Hematopoietic multipotent progenitor cell treated with erythropoietin and hydrocortisone succinate and interleukin-3 and kit ligand, for 17 days (in vitro differentiated cells): Measurements from ENCODE around the gene AP4M1.

Experiments used
- DNase-seq: peaks from one replicate; pipeline ENCODE4 v3.0.0-alpha.2; 2015; ENCODE audit warnings: low spot score

The AP4M1 gene

DNA sequence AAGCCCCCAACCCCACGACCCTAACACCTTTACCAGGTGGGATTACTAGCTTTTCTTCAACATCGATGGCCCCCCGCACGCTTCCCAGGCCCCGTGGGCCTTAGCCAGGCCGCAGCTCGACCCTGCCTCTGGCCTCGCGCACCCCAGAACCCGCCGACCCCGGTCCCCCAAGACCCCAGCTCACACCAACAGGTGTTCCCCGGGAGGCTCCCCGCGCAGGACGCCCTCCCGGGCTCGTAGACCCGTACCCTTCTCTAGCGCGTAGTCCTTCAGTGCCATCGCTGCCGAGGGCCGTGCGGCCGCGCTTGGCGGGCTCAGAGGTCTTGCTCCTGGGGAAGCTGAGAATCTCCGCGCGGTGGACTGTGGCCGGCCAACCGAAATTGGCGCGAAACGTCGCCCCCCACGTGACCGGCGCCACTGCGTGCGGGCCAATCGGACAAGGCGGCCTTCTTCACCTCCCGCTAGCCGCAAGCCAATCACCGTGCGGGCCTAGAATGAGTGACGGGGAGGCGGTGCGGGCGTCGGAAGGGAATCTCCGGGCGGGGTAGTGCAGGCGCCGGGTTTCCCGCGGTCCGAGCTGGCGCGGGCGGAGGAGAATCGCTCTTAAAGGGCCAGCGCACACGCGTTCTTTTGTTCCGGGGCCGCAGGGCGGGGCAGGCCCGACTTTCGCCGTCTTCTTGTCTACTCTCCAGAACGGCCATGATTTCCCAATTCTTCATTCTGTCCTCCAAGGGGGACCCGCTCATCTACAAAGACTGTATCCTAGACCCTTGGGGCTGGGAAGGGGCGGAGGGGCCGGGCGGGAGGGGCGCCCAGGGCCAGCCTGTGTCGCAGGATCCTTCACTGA lies at the start of gene AP4M1, which contains the start of gene MCM7:
TSS of gene AP4M1 (plus strand) at position 628 of the 847 bp plus-strand sequence. CDS start at position 700, 72 bp downstream.
TSS of gene MCM7 (minus strand) at position 382 of the 847 bp plus-strand sequence. CDS start at position 279, 103 bp downstream.
- DNase-seq, result peak; percentile 95

GRCh38 chr7:100053215-100053614 lies 48.2 kb upstream of the AP4M1 start:
- peak; percentile 65 for DNase-seq

DNA sequence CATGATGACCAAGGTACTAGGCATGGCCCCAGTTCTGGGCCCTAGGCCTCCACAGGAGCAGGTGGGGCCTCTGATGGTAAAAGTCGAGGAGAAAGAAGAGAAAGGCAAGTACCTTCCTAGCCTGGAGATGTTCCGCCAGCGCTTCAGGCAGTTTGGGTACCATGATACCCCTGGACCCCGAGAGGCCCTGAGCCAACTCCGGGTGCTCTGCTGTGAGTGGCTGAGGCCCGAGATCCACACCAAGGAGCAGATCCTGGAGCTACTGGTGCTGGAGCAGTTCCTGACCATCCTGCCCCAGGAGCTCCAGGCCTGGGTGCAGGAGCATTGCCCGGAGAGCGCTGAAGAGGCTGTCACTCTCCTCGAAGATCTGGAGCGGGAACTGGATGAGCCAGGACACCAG lies 44.4 kb upstream of the AP4M1 start:
- no peak for DNase-seq

DNA sequence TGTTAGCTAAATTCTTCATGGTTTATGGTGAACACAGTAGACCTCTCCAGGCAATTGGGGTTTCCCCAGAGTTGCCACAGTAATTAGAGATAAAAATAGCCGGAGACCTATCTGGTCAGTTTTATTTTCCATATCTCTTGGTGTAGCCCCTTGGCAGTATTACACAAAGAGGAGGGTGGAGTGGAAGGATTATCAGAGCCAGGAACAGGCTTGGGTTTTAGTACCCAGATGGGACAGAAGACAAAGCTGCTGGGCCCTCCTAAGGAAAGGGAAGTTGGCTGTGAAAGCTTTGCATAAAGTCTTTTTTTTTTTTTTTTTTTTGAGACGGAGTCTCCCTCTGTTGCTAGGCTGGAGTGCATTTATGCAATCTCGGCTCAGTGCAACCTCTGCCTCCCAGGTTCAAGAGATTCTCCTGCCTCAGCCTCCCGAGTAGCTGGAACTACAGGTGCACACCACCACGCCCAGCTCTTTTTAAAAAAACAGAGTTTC lies 42.1 kb upstream of the AP4M1 start:
- no peak for DNase-seq

- DNase-seq, result peak; percentile 67
Measured at GRCh38 chr7:100061518-100062193, 39.8 kb upstream of the AP4M1 start.

GRCh38 chr7:100063376-100063775 lies 38.1 kb upstream of the AP4M1 start:
- DNase-seq, result no peak

- DNase-seq, result no peak
Measured at GRCh38 chr7:100064162-100064561, 37.3 kb upstream of the AP4M1 start.

DNA sequence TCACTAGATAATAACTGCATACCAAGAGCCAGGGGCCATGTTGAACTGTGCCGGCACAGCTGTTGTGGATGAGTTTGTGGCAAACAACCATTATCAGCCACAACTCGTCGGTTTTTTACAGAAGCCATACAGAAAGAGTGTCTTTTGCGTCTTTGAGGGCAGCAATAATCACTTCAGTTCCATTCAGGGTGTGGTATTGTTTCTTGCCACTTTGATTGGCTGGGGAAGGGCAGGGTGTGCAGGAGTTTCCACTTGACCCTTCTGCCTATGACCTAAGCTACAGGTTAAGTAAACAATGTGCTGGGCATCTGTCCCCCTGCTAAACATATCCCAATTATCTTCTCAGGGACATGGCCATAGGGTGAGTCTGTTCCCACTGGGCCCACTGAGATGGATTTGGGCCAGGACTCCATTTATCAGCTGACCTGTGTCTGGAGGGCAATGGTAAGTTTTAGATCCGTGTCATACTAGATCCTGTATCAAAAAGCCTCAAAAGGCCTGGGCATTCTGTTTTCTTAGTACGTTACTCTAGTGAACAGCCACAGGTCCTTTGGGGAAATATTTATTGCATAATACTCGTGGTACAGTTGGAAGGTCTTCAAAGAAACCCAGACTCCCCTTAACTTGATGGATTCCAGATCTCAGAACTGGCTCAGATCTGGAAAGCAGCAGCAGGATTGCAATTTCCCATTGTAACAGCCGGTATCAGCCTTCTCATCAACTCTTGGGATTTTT lies 35.8 kb upstream of the AP4M1 start:
- peak; percentile 21 for DNase-seq

DNA sequence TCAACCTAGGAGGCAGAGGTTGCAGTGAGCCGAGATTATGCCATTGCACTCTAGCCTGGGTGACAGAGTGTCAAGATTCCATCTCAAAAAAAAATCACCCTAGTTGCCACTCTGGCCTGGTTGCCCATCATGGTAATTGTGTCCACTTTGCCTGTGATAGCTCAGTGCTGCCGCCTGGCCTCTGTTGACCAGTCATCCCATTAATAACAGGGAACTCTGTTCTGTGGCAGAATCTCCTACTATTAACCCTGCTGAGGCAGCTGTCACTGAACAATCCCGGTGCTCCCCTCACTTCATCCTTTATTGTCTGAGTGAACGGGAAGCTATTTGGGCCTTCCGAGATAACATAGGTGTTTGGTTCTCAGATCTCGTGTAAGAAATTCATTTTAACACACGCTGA lies 34.5 kb upstream of the AP4M1 start:
- DNase-seq, result no peak

- DNase-seq, result no peak
Measured at GRCh38 chr7:100069991-100070390, 31.5 kb upstream of the AP4M1 start.

- DNase-seq, result no peak
Measured at GRCh38 chr7:100071018-100071723, 30.3 kb upstream of the AP4M1 start.

DNA sequence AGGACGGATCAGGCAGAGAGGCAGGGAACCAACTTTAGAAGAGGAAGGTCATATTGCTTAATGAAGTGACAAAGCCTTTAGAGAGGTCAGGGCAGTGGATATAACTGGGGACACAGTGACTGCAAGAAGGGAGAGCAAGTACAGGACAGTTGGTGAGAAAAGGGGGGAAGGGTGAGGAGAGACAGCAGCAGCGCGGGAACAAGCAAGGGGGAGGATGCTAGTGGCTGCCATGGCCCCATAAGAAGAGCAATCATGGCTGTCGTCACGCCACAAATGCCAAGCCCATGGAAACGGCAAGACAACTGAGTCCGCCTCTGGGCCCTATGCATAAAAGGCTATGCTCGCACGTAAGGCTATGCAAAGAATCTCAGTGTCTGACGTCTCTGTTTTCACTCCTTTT lies 29.0 kb upstream of the AP4M1 start:
- no peak for DNase-seq

GRCh38 chr7:100074841-100075240 lies 26.6 kb upstream of the AP4M1 start:
- no peak for DNase-seq

GRCh38 chr7:100075418-100075817 lies 26.0 kb upstream of the AP4M1 start:
- DNase-seq, result no peak

DNA sequence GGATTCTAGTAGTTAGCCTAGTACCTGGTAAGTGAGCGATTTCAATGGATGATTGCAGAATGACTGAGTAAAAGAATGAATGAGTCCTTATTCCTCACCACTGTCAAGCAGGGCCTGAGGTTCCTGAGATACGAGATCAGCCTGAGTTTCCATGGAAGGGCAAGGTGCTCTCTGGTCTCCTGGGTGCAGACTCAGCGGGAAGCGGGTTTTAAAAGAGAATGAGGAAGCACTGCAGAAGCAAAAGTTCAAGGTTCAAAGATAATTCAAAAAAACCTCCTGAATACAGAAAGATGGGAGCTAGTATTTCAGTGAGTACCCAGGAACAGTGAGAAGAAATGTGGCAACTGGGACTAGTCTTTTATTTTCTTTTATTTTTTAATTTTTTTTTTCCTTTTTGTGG lies 24.2 kb upstream of the AP4M1 start:
- DNase-seq, result no peak

GRCh38 chr7:100079024-100079560 lies 22.4 kb upstream of the AP4M1 start:
- no peak for DNase-seq

DNA sequence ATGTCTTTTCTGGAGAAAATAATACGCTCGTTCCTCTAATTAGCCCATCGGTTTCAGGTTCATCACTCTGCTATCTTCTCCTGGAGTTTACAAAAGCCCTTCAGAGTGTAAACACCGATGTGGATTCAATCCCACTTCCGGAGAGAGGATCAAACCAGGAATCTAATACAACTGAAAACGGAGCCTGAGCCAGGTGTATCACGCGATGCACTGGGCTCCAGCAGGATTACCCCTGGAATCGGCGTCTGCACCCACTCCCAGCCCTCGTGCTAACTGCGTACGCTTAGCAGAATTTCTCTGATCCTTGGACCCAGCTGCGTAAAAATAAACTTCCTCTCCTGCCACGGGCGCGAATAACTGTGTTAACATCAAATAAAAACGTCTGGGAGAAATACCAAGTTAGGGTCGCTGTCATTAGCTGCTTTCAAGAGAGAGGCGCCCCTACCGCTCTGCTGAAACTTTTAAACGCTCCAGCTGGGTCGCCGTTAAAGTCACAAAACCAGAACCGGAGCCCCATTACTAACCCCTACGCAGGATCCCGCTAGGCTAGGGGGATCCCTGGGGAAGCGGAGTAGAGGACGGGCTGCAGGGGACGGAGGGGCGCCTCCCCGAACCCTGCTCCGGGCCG lies 20.4 kb upstream of the AP4M1 start:
- no peak for DNase-seq

GRCh38 chr7:100081535-100082102 lies 19.8 kb upstream of the AP4M1 start, which contains the start of gene ZNF3:
TSS of gene ZNF3 (minus strand) at chr7:100081723. CDS start at chr7:100077357, 4,366 bp downstream.
- peak; percentile 98 for DNase-seq

DNA sequence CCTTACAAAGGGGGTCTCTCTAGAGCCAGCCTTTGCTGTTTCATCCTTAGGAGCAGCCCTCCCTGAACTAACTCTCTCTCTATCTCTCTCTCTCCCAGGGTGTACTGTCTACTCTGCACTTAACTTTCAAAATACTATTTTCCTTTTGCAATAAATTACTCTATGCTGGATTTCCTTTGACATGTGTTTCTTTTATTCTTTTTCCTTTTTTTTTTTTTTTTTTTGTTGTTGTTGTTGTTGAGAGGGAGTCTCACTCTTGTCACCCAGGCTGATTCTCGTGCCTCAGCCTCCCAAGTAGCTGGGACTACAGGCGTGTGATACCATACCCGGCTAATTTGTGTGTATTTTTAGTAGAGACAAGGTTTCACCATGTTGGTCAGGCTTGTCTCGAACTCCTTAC lies 18.5 kb upstream of the AP4M1 start:
- no peak for DNase-seq

DNA sequence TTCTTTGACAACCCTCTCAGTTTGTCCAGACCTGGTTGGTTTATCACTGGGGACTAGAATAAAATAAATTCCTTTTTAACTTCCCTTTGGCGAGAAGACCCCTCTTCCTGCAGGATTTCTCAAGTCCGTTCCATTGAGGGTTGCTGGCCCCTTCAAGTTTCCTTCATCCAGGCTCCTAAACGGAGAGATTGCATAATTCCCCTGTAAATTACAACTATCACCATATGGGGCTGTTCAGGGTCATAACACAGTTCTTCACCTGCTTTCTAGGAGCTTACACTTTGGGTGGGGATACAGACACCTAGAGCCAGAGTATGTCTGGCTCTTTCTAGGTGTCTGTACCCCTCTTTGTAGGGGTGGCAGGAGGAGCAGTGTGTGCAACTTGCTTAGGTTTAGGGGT lies 15.9 kb upstream of the AP4M1 start:
- DNase-seq, result no peak
